NCI-H2196 (cell line): Measurements from ENCODE around the gene U2AF2.
A peak's percentile ranks its signal among the peaks of the same experiment; 100 is the strongest.

ENCODE experiments used
- DNase-seq: peaks from one replicate; lab custom pipeline; 2025; ENCODE audit not compliant: unreplicated experiment; lab: John Stamatoyannopoulos, UW

The U2AF2 gene

DNA sequence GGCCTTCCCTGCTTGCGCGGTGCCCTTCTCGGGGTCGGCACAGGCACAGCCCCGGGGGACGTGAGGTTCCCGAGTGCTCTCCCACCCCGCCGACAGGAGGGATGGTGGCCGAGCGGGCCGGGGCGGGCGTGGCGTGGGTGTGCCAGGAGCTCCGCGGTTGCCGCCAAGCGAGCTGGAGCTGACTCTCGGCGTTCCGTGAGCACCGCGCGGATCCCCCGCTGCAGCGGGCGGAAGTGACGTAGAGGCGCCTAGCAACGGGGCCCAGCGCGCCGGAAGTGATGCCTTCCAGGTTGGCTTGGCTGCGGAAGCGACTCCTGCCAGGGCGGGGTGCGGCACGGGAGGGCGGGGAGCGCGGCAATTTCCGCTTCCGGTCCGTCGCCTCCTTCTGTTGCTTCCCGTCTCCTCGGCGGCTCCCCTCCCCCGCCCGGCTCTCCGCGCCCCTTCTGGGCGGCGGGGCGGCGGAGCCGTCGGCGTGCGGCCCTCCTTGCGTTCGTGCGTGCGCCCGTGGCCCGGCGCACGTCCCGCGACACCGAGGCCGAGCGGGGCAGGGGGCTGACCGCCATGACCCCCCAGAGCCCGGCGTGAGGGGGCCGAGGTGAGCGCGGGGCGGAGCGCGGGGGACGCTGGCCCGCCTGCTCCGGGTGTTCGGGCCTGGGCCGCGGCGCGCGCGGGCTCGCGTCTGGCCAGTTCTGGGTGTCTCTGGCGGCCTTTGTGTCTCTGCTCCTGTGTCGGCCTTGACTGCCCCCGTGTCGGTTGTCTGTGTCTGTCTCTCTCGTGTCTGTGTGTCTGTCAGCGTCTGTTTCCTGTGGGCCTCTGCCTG is 20.2 kb downstream of the U2AF2 start, which contains the start of gene EPN1:
EPN1 (plus strand) TSS at position 386 of the 820 bp plus-strand sequence. CDS start 3,402 bp downstream, outside the sequence.
- peak; percentile 98 for DNase-seq

DNA sequence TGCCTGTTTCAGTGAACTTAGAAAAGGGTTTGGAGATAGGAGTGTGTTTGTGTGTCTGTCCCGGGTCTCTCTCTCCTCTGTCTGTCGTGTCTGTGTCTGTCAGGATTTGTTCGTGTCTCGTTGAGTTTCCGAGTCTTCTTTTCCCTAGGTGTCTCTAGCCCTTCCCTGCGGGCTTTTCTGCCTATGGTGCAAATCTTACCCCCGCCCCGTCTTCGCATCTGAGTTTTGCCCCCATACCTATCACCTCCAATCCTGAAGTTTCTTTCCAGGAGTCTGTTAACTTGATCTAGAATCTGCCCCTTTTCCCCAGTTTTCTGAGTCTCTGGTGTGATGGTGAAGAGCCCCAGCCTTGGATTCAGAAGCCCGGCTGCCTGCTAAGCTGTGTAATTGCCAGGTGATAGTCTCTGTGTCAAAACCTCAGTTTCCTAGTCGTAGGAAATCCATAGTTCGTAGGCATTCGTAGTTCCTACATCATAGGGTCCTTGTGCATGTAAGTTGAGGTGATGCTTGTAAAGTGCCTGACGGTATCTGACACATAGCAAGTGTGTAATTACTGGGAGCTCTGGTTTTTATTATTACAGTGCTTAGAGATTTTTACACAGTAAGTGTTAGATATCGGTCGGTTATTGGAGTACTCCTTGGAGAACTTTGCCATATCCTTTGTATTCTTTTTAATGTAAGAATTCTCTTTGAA is 21.0 kb downstream of the U2AF2 start:
- DNase-seq, result no peak

DNA sequence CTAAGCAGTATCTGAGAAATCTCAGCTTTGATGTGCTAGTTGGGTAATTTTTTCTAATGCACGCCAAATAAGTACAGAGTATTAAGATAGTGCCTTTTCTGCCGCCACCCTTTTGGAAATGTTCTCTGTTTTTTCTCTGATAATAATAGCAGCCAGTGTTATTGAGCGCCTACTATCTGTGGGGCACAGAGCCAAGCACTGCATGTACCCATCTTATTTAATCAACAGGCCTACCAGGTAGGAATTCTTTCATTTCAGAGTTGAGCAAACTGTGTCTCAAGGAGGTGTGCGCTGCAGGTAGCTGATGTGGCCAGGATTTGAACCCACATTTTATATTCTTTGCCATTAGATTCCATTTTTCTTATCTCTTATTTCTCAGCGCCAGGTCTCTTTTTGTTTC is 21.5 kb downstream of the U2AF2 start:
- DNase-seq, result no peak

DNA sequence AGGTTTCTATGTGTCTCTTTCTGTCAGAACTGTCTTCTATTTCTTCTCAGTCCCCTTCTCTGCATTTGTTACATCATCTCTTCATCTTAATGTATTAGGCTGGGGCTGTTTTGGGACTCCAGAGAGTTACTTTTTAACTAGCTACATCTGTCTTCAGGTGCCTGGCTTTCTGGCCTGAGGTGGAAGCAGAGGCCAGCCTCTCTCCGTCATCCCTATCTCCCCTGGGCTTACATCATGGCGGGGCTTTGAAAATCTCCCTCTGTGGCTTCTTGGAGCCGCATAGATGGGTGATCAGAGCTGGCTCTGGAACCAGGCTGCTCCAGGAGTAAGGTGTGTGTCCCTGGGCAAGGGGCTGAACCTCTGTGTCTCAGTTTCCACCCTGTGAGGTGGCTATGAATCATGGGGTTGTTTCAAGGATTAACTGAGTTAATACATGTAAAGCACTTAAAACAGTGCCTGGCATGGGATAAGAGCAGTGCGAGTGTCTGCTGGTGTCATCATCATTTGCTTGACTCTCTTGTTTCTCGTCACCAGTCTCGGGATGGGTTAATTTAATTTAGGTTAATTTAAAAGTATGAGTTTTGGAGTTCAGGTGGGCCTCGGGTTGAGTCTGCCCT is 22.2 kb downstream of the U2AF2 start:
- no peak for DNase-seq

DNA sequence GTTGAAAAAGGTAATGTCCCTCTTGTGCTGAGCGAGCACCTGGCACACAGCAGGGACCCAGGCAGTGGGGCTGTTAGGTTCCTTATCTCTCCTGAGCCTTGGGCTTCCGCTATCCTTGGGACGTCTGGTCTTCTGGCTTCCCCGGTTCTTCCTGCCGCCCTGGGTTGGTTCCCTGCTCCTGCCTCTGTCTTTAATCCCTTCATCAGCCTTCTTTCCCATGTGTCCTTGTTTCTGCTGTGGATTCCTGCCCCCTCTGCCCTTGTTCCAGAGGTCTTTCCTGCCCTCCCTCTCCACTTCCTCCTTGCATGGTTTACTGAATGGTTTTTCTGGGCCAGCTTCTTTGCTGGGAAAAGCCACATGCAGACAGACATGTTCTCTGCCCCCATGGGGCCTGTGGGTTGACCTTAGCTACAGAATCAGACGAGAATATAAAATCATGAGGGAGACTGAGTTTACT is 22.8 kb downstream of the U2AF2 start:
- no peak for DNase-seq

DNA sequence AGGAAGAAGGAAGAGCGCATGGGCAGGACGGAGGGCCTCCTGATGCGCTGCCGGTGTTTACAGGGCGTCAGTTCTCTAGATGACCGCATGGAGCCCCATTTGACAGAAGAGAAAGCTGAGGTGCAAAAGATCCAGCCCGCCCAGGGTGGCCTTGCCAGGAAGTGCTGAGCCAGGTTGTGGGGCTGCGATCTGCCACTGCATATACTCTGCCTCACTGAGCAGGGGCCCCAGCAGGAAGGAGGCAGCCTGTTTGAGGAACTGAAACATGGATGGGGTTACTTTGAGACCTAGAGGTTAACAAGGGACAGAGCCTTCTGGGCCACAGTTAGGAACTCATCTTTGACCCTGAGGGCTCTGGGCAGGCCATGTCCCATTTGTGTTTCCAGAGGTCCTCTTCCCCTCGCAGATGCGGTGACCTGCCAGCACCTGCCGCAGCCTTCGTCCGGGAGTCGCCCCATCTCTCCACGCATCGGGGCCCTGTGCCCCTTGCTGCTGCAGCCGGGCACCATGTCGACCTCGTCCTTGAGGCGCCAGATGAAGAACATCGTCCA is 23.4 kb downstream of the U2AF2 start:
- DNase-seq, result no peak

DNA sequence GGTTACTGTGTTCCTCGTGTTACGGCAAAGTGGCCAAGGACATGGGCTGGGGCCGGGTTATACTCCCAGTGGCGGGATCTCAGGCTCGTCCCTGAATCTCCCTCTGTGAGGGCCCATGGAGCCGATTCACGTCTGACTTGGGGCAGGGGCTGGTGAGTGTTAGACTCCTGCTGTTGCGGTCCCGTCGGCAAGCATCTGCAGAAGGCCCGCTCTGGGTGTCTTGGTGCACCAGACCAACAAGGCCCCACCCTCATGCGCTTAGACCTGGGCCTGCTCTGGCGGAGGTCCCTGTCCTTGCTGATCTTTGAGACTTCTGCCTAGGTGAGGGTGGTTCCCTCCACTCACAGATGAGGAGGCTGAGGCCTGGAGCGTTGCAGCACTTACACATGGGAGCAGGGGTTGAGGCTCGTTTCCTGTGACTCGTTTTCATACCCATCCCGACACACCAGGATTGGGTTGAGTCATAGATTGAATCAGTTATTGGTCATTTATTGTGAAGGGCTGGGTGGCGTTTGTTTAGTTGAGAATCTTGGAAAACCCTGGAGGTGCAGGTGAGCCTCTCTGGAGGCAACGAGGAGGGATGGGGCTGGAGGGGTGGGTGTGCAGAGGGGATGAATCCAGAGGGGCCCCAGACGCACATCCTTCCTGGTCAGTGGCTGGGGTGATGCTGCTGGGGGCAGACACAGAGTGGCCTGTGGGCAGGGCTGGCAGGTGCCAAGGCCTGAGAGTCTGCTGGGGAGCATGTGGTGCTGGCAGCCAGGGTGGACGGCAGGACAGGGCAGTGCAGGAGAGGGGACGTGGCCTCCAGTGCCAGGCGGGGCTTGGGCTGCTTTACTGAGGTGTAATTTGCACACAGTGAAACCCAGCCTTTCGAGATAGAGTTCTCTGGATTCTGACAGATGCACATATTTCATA is 24.8 kb downstream of the U2AF2 start:
- no peak for DNase-seq

DNA sequence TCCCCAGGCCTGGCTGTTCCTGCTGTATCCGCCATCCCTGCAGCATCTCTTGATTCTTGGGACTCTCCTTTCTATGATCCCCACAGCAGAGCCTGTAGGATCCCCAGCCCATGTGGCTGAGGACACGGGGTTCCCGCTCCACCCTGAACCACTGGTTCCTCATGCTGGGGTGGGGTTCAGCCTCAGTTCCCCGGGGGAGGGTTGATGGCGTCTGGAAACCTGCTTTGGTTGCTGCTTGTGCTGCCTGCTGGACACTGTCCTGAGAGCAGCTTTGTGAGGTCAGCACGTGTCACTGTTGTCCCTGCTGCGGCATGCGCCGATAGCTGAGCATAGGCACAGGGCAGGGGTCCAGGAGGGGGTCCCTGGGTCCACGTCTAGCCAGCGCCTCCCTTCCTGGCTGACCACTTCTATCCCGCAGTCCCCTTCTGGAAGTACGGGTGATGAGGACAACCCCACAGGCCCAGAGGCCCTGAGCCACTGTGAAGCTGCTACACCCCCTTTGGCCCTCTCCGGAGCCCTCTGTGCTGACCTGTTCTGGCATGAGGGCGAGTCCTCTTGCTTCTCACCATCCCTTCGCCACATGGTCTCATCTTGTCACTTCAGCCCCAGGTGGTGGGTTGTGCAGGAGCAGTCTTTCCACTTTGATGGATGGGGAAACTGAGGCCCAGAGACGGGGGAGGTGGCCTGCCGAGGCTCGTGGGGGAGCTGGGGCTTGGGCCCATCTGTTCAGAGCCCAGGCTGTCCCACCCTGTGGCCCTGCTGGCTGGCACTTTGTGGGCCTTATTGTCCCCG is 25.7 kb downstream of the U2AF2 start:
- no peak for DNase-seq

DNA sequence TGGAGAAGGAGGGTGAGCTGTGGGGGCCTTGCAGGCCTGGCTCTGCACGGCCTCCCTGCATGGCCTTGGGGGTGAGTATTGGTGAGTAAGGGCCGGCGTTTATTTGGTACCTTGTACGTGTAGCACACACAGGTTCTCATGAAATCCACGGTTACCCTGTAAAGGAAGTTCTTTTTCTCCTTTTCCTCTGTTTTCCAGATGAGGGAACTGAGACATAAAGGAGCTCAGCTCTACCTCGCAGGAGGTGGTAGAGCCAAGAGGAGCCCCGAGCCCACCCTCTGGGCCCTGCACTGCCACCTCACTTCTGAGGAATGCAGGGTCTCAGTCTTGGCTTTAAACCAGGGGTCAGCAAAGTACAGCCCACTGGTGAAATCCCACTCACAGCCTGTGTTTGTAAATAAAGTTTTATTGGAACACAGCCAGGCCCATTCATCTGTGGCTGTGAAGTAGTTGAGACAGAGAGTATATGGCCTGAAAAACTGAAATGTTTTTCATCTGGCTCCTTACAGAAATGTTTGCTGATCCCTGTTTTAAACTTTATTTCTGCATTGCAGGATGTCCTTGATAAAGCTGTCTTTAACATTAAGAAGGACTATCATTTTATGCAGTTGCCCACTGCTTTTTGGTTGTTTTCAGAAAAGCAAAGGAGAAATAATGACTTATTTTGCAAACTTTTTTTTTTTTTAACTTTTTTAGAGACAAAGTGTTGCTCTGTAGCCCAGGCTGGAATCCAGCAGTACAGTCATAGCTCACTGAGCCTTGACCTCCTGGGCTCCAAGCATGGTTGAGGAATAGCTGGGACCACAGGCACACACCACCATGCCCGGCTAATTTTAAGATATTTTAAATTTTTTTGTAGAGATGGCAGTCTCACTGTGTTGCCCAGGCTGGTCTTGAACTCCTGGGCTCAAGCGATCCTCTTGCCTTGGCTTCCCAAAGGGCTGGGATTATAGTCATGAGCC is 26.6 kb downstream of the U2AF2 start:
- DNase-seq, result no peak

DNA sequence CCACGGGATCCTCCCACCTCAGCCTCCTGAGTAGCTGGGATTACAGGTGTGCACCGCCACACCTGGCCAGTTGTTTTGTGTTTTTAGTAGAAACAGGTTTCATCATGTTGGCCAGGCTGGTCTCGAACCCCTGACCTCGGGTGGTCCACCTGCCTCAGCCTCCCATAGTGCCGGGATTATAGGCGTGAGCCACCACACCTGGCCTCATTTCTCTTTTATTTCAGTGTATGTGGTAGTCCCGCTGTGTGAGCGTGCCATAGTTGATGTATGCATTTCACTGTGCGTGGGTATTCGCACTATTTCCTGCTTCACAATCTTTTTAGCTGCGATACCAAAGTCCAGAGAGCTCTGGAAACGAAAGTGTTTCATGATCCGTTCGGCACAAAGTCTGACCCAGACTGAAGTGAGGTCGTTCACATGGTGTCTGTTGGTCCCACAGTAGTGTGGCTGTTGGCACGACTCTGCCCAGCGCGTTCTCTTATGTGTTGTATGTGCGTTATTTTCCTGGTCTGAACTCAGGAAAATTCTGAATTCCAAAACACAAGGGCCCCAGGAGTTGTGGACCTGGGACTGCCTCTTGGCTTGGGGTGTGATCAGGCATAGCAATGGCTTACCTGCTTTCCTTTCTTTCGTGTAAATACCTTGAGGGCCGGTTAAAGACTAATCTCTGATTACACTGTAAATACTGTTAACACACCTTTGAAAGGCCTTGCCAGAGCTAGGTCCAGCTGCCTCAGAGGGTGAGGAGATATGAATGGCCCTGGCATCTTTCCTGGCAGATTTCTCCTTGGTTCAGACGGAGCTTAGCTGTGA is 28.8 kb downstream of the U2AF2 start:
- DNase-seq, result peak; percentile 77

DNA sequence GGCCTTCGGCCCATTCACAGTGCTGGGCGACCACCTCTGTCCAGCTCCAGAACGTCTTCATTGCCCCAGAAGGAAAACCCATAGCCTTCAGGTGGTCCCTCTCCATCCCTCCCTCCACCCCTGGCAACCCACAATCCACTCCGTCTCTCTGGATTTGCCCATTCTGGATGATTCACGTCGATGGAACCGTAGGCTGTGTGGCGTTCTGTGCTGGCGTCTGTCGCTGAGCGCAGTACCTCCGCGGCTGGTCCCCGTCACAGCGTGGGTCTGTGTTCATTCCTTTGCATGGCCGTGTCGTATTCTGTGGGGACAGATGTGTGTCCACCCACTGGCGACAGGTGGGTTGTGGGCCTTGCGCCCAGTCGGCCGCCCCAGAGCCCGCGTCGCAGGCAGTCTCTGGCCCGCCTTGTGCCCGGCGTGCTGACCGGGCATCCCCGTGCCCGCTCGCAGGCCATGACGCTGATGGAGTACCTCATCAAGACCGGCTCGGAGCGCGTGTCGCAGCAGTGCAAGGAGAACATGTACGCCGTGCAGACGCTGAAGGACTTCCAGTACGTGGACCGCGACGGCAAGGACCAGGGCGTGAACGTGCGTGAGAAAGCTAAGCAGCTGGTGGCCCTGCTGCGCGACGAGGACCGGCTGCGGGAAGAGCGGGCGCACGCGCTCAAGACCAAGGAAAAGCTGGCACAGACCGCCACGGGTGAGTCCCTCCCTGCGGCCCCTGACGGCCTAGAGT is 30.3 kb downstream of the U2AF2 start:
- DNase-seq, result no peak

DNA sequence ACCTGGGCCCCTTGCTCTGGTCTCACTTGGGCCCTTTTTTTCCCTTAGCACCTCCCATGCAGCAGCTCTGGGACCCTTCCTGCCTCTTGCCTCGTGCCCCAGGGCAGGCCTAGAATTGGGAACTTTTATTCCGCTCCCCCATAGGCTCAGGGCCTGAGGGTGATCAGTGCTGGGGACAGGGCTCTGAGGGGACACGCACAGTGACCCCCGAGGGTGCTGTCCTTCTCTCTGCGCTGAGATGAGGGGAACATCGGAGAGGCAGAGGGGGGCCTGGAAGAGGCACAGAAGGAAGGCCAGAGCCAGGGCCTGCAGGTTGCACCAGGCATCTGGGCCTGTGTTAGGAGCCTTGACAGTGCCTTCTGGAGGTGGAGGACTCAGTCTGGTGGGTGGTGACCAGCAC is 30.9 kb downstream of the U2AF2 start:
- DNase-seq, result no peak

DNA sequence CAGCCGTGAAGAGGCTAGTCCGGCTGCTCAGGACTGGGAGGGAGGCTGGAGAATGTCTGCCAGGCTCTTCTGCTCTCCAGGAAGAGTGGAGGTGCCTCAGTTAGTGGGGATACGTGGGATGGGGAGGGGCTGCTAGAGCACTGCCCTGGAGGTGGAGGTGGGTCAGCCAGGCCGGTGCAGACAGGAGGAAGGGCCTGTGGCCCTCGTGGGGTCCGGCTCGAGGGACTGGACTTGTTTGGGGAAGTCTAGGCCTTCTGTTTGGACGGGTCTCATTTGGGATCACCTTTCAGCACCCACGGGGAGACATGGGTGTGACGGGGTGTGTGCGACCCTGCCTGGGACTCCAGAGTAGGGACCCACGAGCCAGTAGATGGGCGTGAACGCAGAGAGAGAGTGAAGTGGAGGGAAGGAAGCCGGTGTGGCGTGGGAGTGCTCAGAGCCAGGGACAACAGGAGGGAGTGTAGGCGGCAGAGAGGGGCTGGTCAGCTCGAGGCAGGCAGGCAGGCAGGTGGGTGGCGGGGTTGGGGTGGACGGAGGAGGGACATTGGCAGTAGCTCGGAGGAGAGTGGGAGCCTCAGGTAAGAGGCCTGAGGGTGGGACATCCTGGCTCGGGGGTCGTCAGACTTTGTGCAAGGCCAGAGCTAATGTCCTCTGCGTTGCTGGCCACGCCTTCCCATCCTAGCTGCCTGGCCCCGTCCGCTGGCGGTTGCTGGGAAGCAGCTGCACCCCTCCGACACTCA is 31.6 kb downstream of the U2AF2 start:
- DNase-seq, result no peak

DNA sequence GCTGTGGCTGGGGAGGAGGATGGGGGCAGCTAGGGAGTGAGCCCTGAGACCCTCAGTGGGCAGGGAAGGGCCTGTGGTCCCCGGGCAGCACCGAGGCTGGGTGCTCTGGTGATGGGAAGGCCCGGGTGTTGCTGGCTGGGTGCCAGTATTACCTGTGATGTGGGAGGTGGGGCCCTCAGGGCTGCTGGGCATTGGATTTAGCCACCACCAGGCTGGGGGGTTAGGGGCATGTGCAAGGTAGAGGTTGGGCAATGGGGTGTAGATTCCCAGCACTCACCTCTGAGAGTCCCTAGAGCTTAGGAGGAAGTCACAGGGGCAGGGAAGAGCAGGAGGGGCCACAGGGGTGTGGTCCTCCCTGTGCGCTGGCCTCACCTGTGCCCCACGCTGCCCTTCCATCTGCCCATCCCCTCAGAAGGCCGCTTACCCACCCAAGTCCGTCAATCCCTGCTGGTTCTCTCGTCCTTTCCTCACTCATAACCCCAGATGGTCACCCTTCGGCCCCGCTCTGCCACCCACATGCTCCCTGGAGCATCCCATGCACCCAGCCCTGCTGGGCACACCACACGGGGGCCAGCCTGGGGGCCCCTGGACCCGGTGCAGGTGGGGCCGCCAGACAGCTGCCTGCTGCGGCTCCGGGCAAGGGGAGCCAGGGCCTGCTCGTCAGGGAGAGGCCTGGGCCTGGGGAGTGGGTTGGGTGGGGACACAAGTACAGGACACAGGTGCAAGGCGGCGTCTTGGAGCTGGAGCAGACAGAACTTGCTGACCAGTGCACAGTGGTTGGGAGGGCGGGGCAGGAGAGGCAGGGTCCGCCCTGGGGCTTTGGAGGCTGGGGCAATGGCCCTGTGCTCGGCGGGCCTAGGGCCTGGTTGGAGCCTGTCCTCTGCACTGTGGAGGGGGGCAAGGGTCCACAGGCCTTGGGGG is 32.7 kb downstream of the U2AF2 start:
- DNase-seq, result no peak
